Mucosa of gallbladder (tissue), 1 donor: ENCODE results near the gene CASKIN2. TPM values are rescaled to one million over a fixed set of nuclear protein-coding genes. Genes with fewer than 3 reads are reported as not detected.

ENCODE experiments used
- DNase-seq: peaks from one replicate; pipeline ENCODE4 v3.0.0-alpha.2; 2020; ENCODE audit warnings: low spot score
- total RNA-seq: library from RNA; stranded (reverse); gene quantifications from one replicate; pipeline ENCODE4 v1.2.1, GENCODE V29; 2021
- donor health status: DM: no; HTN: no; CAD: no.

The CASKIN2 gene
- total RNA-seq, 1 donor from 2014 or later: 74.7 TPM

- no peak for DNase-seq
Observed at GRCh38 chr17:75504347-75505151, 10.8 kb downstream of the CASKIN2 start.

DNA sequence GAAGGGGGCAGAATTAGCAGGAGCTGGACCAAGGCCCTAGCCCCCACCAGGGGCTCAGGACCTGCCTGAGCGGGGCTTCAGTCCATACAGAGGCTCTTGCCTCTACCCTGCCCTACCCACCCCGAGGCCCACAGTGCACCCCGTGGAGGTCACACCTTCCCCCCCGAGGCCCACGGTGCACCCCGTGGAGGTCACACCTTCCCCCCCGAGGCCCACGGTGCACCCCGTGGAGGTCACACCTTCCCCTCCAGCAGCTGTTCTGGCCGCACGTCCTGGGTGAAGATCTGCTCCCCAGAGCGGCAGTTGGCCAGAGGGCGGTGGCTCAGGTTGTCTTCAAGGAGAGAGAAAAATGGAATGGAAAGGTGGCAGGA, 11.4 kb downstream of the CASKIN2 start:
- no peak for DNase-seq

DNA sequence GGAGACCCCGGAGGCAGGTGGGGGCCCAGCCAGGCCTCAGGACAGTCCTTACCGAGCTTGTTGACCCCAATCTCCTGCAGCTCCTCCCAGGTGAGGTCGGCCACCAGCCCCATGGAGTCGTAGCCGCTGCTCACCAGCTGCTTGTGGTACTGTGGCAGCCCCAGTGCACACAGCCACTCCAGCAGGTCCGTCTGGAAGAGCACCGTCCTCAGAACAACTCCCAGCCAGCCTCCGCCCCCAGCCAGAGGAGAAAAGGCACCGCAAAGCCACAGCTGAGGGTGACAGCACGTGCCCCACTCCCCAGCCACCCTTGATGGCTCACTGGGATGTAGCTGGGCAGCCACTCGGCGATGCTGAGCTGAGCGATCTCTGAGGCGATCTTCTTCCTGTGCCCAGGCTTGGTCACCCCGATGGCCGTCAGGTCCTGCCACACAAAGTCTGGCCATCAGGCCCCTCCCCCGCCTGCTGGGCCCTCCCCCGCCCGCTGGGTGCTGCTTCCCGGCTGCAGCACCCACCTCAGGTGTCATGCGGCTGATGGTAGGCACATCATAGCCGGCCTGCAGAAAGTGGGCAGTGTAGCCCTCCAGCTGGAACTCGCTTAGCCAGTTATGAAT, 11.9 kb downstream of the CASKIN2 start:
- no peak for DNase-seq

- no peak for DNase-seq
Observed at GRCh38 chr17:75502721-75503329, 12.5 kb downstream of the CASKIN2 start.

- no peak for DNase-seq
Observed at GRCh38 chr17:75502072-75502720, 13.1 kb downstream of the CASKIN2 start.

DNA sequence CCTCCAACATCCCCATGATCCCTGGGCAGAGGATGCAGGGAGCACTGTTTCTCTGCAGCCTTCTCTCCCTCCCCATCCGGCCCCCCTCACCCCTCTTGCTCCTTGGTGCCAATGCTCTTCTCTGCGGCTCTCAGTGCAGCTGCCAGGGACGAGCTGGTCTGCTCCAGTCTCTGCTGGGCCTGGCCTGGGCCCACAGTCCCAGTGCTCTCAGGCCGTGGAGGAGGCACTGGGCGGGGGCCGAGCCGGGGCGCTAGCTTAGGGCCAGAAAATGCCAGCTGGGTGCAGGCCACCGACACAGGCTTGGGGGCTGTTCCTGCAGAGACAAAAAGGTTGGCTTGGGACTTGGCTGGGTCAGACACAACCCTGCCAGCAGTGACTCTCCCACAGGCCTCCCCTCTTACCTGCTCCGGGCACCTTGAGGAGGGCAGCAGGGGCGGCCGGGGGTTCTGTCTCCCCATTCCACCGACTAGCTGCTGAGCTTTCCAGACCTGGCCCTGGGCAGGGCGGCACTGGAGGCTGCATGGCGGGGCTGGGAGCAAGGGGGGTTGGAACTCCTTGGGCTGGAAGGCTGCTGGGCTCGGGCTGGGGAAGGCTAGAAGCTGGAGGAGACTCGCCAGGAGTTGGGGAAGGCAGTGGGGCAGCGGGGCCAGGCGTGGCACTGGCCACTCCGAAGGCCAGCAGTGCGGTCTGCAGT, 13.8 kb downstream of the CASKIN2 start:
- no peak for DNase-seq

- DNase-seq: no peak
Observed at GRCh38 chr17:75500419-75501216, 14.7 kb downstream of the CASKIN2 start.

GRCh38 chr17:75499313-75500022, 15.9 kb downstream of the CASKIN2 start:
- no peak for DNase-seq

GRCh38 chr17:75498726-75499213, 16.6 kb downstream of the CASKIN2 start:
- no peak for DNase-seq

GRCh38 chr17:75498039-75498725, 17.2 kb downstream of the CASKIN2 start:
- no peak for DNase-seq

GRCh38 chr17:75496005-75496404, 19.3 kb downstream of the CASKIN2 start:
- no peak for DNase-seq

GRCh38 chr17:75494326-75494877, 20.9 kb downstream of the CASKIN2 start:
- DNase-seq: no peak

DNA sequence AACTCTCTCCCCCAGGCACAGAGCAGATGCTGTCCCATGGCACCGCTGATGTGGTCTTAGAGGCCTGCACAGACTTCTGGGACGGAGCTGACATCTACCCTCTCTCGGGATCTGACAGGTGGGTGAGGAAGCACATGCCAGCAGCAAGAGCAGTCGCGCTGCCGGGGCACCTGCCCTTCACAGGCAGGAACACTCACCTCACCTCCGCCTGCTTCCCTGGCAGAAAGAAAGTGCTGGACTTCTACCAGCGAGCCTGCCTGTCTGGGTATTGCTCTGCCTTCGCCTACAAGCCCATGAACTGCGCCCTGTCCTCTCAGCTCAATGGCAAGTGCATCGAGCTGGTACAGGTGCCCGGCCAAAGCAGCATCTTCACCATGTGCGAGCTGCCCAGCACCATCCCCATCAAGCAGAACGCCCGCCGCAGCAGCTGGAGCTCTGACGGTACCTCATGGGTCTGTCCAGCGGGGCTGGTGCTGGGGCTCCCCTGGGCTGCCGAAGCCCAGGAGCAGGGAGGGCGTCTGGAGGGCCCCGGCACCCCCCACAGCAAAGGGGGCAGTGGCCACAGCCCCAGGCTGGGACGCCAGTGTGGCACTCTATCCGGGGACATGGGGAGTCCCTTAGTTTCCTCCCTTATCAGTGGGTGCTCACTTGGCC, 21.7 kb downstream of the CASKIN2 start:
- no peak for DNase-seq

DNA sequence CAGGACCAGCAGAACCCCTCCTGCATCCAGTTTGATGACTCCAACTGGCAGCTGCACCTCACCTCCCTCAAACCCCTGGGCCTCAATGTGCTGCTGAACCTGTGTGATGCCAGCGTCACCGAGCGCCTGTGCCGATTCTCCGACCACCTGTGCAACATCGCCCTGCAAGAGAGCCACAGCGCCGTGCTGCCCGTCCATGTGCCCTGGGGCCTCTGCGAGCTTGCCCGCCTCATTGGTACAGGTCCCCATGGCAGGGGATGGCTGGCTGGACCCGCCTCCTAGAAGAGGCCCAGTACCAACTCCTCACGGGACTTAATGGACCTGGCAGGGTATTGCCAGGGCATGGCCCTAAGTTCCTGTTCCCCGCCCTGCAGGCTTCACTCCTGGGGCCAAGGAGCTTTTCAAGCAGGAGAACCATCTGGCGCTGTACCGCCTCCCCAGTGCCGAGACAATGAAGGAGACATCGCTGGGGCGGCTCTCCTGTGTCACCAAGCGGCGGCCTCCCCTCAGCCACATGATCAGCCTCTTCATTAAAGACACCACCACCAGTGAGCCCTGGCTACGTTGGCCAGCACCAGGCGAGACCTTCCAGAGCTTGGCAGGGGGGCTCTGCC, 22.7 kb downstream of the CASKIN2 start:
- DNase-seq: no peak

DNA sequence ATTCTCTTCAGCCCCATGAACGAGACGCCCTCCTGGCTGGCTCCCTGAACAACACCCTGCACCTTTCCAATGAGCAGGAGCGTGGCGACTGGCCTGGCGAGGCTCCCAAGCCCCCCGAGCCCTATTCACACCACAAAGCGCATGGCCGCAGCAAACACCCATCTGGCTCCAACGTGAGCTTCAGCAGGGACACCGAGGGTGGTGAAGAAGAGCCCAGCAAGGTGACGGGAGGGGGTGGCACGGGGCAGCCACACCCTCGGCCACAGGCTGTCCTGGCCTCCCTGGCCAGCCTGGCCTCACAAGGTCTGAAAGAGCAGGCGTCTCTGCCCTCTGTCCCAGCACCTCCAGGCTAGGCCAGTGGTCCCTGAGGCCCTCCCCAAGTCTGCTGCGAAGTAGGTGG, 23.7 kb downstream of the CASKIN2 start:
- DNase-seq: no peak

DNA sequence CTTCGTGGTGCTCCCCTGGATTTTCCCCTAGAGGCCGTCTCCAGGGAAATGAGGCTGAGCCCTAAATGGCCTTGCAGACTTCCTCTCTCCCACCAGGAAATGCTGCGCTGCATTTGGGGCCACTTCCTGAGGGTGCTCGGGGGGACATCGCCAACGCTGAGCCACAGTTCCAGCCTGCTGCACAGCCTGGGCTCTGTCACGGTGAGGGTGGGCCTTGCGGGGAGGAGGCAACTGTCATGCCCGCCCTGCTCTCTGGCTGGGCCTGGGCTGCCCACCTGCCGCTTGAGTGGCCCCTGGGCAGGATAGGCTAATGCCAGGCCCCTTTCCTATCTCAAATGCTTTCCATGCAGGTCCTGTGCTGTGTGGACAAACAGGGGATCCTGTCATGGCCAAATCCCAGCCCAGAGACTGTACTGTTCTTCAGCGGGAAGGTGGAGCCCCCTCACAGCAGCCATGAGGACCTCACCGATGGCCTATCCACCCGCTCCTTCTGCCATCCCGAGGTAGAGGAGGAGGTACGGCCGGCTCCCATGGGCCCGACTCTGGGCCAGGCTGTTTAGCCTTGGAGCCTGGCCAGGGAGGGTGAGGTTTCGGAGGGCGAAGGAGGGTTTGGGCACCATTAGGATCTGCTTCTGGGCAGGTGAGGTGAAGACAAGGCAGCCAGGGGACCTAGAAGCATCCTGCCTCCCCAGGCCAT, 24.2 kb downstream of the CASKIN2 start:
- no peak for DNase-seq

GRCh38 chr17:75490173-75490743, 25.1 kb downstream of the CASKIN2 start:
- peak; percentile 77 for DNase-seq
